Measurements from ENCODE around the gene APP.
"Not testable (repeated sequence)": the region's sequence is repeated elsewhere in the genome, so short reads cannot be mapped to it uniquely, and the experiment has no call there.

GRCh38 chr21:25918152-25918551 lies 252.4 kb downstream of the APP start:
- TF ChIP-seq POLR2AphosphoS5, POLR2A (IDR thresholded peaks at IDR 0.05; ENCODE audit: low read depth, low read length): not testable (repeated sequence)

Data from GM12891 (cell line).